K562 (cell line): ENCODE measurements around the gene NUDT14. TPM values are rescaled to one million over a fixed set of nuclear protein-coding genes. Genes with fewer than 3 reads are reported as not detected.

Source experiments
- BDP1 ChIP-seq: IDR thresholded peaks from 3 replicates; pipeline ENCODE4 v1.6.1; 2011; ENCODE audit not compliant: insufficient read length, insufficient read depth
- CBFA2T3 ChIP-seq: fragments of 450-650 bp; IDR thresholded peaks from 2 replicates; pipeline ENCODE4 v1.6.1; 2017
- CREB3 ChIP-seq: fragments of 450-650 bp; conservative IDR thresholded peaks from 2 replicates; pipeline ENCODE4 v1.6.1; 2016; ENCODE audit warnings: missing genetic modification characterization, low read depth, mild to moderate bottlenecking, missing compliant biosample characterization, moderate library complexity
- CREB5 ChIP-seq: fragments of 250-450 bp; sonication (Bioruptor Pico); IDR thresholded peaks from 2 replicates; pipeline ENCODE4 v1.5.0; 2020; ENCODE audit warnings: mild to moderate bottlenecking
- E2F6 ChIP-seq, 2 experiments: IDR thresholded peaks; 2 replicates each; pipeline ENCODE4 v1.6.1; 2011; ENCODE audit warnings: borderline replicate concordance in 1 of 2, control low read depth in 1 of 2, low read depth in 1 of 2, low read length in 1 of 2, mild to moderate bottlenecking in 1 of 2, mixed read lengths in 1 of 2, moderate library complexity in 1 of 2; ENCODE audit not compliant: insufficient read depth in 1 of 2, insufficient read length in 1 of 2, poor library complexity in 1 of 2, severe bottlenecking in 1 of 2; ENCODE audit errors: extremely low read depth in 1 of 2
- ESRRB ChIP-seq: fragments of 250-450 bp; sonication (Bioruptor Pico); IDR thresholded peaks from 2 replicates; pipeline ENCODE4 v1.5.0; 2020; ENCODE audit warnings: mild to moderate bottlenecking, moderate library complexity, borderline replicate concordance
- ETV1 ChIP-seq: fragments of 450-650 bp; conservative IDR thresholded peaks from 2 replicates; pipeline ENCODE4 v1.6.1; 2016; ENCODE audit warnings: missing genetic modification characterization, control low read depth, low read depth, missing compliant biosample characterization
- IRF2 ChIP-seq: sonication (generic); formaldehyde crosslinking; IDR thresholded peaks from 2 replicates; pipeline ENCODE4 v1.8.1; 2022; ENCODE audit warnings: mild to moderate bottlenecking, missing genetic modification reagents
- MITF ChIP-seq: IDR thresholded peaks from 2 replicates; pipeline ENCODE4 v1.6.1; 2014; ENCODE audit warnings: antibody characterized with exemption
- NKRF ChIP-seq: fragments of 450-650 bp; IDR thresholded peaks from 2 replicates; pipeline ENCODE4 v1.6.1; 2016; ENCODE audit warnings: borderline replicate concordance
- NR3C1 ChIP-seq: sonication (generic); formaldehyde crosslinking; IDR thresholded peaks from 2 replicates; pipeline ENCODE4 v1.8.1; 2022; ENCODE audit warnings: missing genetic modification reagents
- NRF1 ChIP-seq, 2 experiments: fragments of 450-650 bp; IDR thresholded peaks in 1 of 2; conservative IDR thresholded peaks in 1 of 2; 2 replicates each; pipeline ENCODE4 v1.6.1; 2014; ENCODE audit warnings: mild to moderate bottlenecking in 2 of 2
- PHB ChIP-seq: fragments of 250-450 bp; sonication (Bioruptor Pico); IDR thresholded peaks from 2 replicates; pipeline ENCODE4 v1.5.0; 2021
- PRPF4 ChIP-seq: fragments of 200-400 bp; formaldehyde crosslinking; IDR thresholded peaks from one replicate; pipeline ENCODE4 v1.6.1; 2017; ENCODE audit warnings: low read length, low read depth, mild to moderate bottlenecking; ENCODE audit not compliant: insufficient read depth, poor library complexity, severe bottlenecking
- RCOR1 ChIP-seq, 2 experiments: IDR thresholded peaks; 2 replicates each; pipeline ENCODE4 v1.6.1; 2012; ENCODE audit warnings: low read depth in 2 of 2, low read length in 2 of 2, borderline replicate concordance in 1 of 2, improper control_type of control experiment in 1 of 2
- SREBF2 ChIP-seq: sonication (generic); formaldehyde crosslinking; IDR thresholded peaks from 2 replicates; pipeline ENCODE4 v1.4.0; 2020; ENCODE audit warnings: mild to moderate bottlenecking, missing genetic modification reagents
- ZNF165 ChIP-seq: fragments of 250-450 bp; sonication (Bioruptor Pico); IDR thresholded peaks from 2 replicates; pipeline ENCODE4 v1.4.0; 2020; ENCODE audit warnings: borderline replicate concordance
- ZNF699 ChIP-seq: fragments of 250-450 bp; sonication (Bioruptor Pico); IDR thresholded peaks from 2 replicates; pipeline ENCODE4 v1.8.0; 2021; ENCODE audit warnings: mild to moderate bottlenecking, moderate library complexity; ENCODE audit not compliant: insufficient replicate concordance
- ZNF717 ChIP-seq: fragments of 250-450 bp; sonication (Bioruptor Pico); IDR thresholded peaks from 2 replicates; pipeline ENCODE4 v1.5.0; 2021
- polyA plus RNA-seq, 8 experiments: library from polyadenylated mRNA; depleted of rRNA in 4 of 8; stranded (reverse) in 5 of 8; unstranded in 3 of 8; fragments of >200 nt; fragmentation: Nextera tagmentation in 2 of 8; fragmentation: Illumina TruSeq in 1 of 8; extraction: Ambion mirVana in 2 of 8; extraction: Trizol in 1 of 8; gene quantifications; 2 replicates each; pipeline versions ENCODE4 v1.2.1 to v1.2.3, GENCODE V29; 2011 to 2014; ENCODE audit warnings: inconsistent platforms in 1 of 8, missing spikeins in 1 of 8
- total RNA-seq, 7 experiments: library from RNA; depleted of rRNA in 6 of 7; stranded (reverse); fragments of >200 nt in 6 of 7; fragmentation: Illumina TruSeq in 2 of 7; extraction: Trizol in 2 of 7; gene quantifications; 2 replicates each; pipeline versions ENCODE4 v1.2.1 to v1.2.3, GENCODE V29; 2011 to 2021; ENCODE audit warnings: low replicate concordance in 1 of 7

Gene NUDT14
- total and polyA plus RNA-seq, 9 of the 15 experiments (the other 6 are each of a cell fraction or from before 2014, with no cell fraction given), result 0.14 to 16.3 (median 8.2) TPM

- peak in 1 of 2 experiments; percentile 92 for TF ChIP-seq E2F6 (IDR thresholded peaks at IDR 0.05; ENCODE audit: borderline replicate concordance in 1 of 2, extremely low read depth in 1 of 2, insufficient read depth in 1 of 2, insufficient read length in 1 of 2, low read depth in 1 of 2, low read length in 1 of 2, poor library complexity in 1 of 2, severe bottlenecking in 1 of 2)
- TF ChIP-seq NKRF, result no peak
- no peak for TF ChIP-seq RCOR1 (IDR thresholded peaks at IDR 0.05; ENCODE audit: borderline replicate concordance in 1 of 2, low read depth in 2 of 2, low read length in 2 of 2)
- TF ChIP-seq ETV1 (tag), result no peak
- TF ChIP-seq ZNF717, result no peak
- TF ChIP-seq ESRRB (CRISPR knock-in tag), result no peak
- no peak for TF ChIP-seq ZNF699
- no peak for TF ChIP-seq CREB5 (CRISPR knock-in tag)
- peak in 1 of 2 experiments; percentile 13; a peak in 1 of 4 replicates for TF ChIP-seq NRF1 (conservative IDR thresholded peaks at IDR 0.05 in 1 of 2, IDR thresholded peaks at IDR 0.05 in 1 of 2)
- no peak for TF ChIP-seq PHB (CRISPR knock-in tag)
- no peak for TF ChIP-seq MITF
- TF ChIP-seq BDP1, result no peak
- TF ChIP-seq NR3C1 (CRISPR knock-in tag), result peak; percentile 51; the same call in 1 of the 2 replicates
- TF ChIP-seq PRPF4, result no peak
- no peak for TF ChIP-seq ZNF165 (CRISPR knock-in tag)
- TF ChIP-seq CREB3 (tag), result no peak
- TF ChIP-seq CBFA2T3, result no peak
- no peak for TF ChIP-seq SREBF2 (CRISPR knock-in tag)
- no peak for TF ChIP-seq IRF2 (CRISPR knock-in tag)
Measured at GRCh38 chr14:105167303-105168092, 13.6 kb downstream of the NUDT14 start (continued).
